ENCODE data around the gene ADCYAP1.

DNA sequence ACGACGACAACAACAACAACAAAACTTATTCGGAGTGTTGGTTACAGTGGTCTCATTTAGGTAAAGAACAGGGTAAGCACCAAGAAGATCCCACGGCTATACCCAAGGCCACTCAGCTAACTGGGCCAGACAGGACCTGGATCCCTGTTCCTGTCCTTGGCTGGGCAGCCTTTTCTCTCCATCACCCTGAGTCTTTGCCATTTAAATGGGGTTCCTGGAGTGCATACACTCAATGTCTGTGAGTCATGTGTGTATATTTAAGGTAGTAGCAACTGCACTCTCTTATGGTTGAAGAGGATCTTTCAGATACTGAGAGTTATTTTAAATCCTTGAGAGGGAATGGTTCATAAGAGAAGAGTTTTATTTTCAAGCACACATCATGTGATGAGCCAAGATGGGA lies 35.3 kb downstream of the ADCYAP1 start:
- no peak for TF ChIP-seq EZH2 (IDR thresholded peaks at IDR 0.05; ENCODE audit: insufficient read depth, poor library complexity, severe bottlenecking)
- no peak for TF ChIP-seq EZH2phosphoT487 (IDR thresholded peaks at IDR 0.05; ENCODE audit: insufficient read depth, low read depth)
